Mesenchymal stem cell (in vitro differentiated cells and primary cell): ENCODE measurements around the gene KISS1.
A peak's percentile ranks its signal among the peaks of the same experiment; 100 is the strongest.

Source experiments
- DNase-seq: peaks from one replicate; pipeline ENCODE4 v3.0.0-alpha.2; 2013
- H2AFZ ChIP-seq: one replicate; pipeline ENCODE4 v1.6.1; 2013; ENCODE audit warnings: low read depth, mild to moderate bottlenecking, control low read depth, inconsistent platforms, low read length, moderate library complexity
- H2AK5ac ChIP-seq: 2 replicates; pipeline ENCODE4 v1.6.1; 2013; ENCODE audit warnings: low read length, moderate library complexity, mild to moderate bottlenecking, inconsistent platforms; ENCODE audit not compliant: severe bottlenecking
- H2BK120ac ChIP-seq: one replicate; pipeline ENCODE4 v1.6.1; 2013; ENCODE audit warnings: low read depth, mild to moderate bottlenecking, inconsistent platforms, low read length, moderate library complexity
- H2BK12ac ChIP-seq, 2 experiments: one replicate each; pipeline ENCODE4 v1.6.1; 2013; ENCODE audit warnings: inconsistent platforms in 2 of 2, low read length in 2 of 2, mild to moderate bottlenecking in 2 of 2, moderate library complexity in 2 of 2, control low read depth in 1 of 2
- H2BK15ac ChIP-seq: one replicate; pipeline ENCODE4 v1.6.1; 2013; ENCODE audit warnings: mild to moderate bottlenecking, low read depth, inconsistent platforms; ENCODE audit not compliant: poor library complexity, severe bottlenecking
- H2BK5ac ChIP-seq: 2 replicates; pipeline ENCODE4 v1.6.1; 2013; ENCODE audit warnings: low read depth, mild to moderate bottlenecking, low read length, control low read depth, inconsistent platforms; ENCODE audit not compliant: poor library complexity, severe bottlenecking
- H3K14ac ChIP-seq, 2 experiments: one replicate each; pipeline ENCODE4 v1.6.1; 2013; ENCODE audit warnings: inconsistent platforms in 2 of 2, low read length in 2 of 2, control low read depth in 1 of 2, mild to moderate bottlenecking in 1 of 2, moderate library complexity in 1 of 2
- H3K18ac ChIP-seq, 2 experiments: one replicate each; pipeline ENCODE4 v1.6.1; 2013; ENCODE audit warnings: inconsistent platforms in 2 of 2, low read length in 2 of 2, control low read depth in 1 of 2, low read depth in 1 of 2, mild to moderate bottlenecking in 1 of 2
- H3K23ac ChIP-seq, 2 experiments: one replicate each; pipeline ENCODE4 v1.6.1; 2013; ENCODE audit warnings: inconsistent platforms in 2 of 2, low read length in 2 of 2, mild to moderate bottlenecking in 2 of 2, moderate library complexity in 2 of 2, control low read depth in 1 of 2
- H3K27ac ChIP-seq: 2 replicates; pipeline ENCODE4 v1.5.1; 2013; ENCODE audit warnings: mild to moderate bottlenecking, moderate library complexity, low read length, control low read depth, inconsistent platforms; ENCODE audit not compliant: poor library complexity, severe bottlenecking
- H3K27me3 ChIP-seq, 2 experiments: 2 replicates each; pipeline versions ENCODE4 v1.6.1 to v1.7.0; 2013; ENCODE audit warnings: low read length in 2 of 2, mild to moderate bottlenecking in 2 of 2, moderate library complexity in 2 of 2, control low read depth in 1 of 2, inconsistent platforms in 1 of 2; ENCODE audit not compliant: control insufficient read depth in 1 of 2, insufficient read depth in 1 of 2
- H3K36me3 ChIP-seq, 2 experiments: 2 replicates each; pipeline versions ENCODE4 v1.6.1 to v1.7.0; 2013; ENCODE audit warnings: low read length in 2 of 2, control low read depth in 1 of 2, inconsistent platforms in 1 of 2, low read depth in 1 of 2, mild to moderate bottlenecking in 1 of 2; ENCODE audit not compliant: insufficient read depth in 2 of 2, control insufficient read depth in 1 of 2
- H3K4ac ChIP-seq, 2 experiments: one replicate each; pipeline ENCODE4 v1.6.1; 2013; ENCODE audit warnings: inconsistent platforms in 2 of 2, low read length in 2 of 2, mild to moderate bottlenecking in 2 of 2, moderate library complexity in 2 of 2, control low read depth in 1 of 2, low read depth in 1 of 2
- H3K4me1 ChIP-seq: 2 replicates; pipeline ENCODE4 v1.6.1; 2013; ENCODE audit warnings: low read depth, low read length, control low read depth; ENCODE audit not compliant: control insufficient read depth, insufficient read depth
- H3K4me2 ChIP-seq: 2 replicates; pipeline ENCODE4 v1.6.1; 2013; ENCODE audit warnings: low read length, mild to moderate bottlenecking, inconsistent platforms; ENCODE audit not compliant: poor library complexity, severe bottlenecking
- H3K4me3 ChIP-seq, 2 experiments: 2 replicates each; pipeline versions ENCODE4 v1.5.1 to v1.7.0; 2013; ENCODE audit warnings: low read length in 2 of 2, mild to moderate bottlenecking in 2 of 2, control low read depth in 1 of 2, low read depth in 1 of 2; ENCODE audit not compliant: insufficient read depth in 1 of 2
- H3K79me1 ChIP-seq: replicated peaks from 2 replicates; pipeline ENCODE4 v1.6.1; 2013; ENCODE audit warnings: mild to moderate bottlenecking, control low read depth, low read length, inconsistent platforms; ENCODE audit not compliant: poor library complexity, severe bottlenecking
- H3K9ac ChIP-seq: 2 replicates; pipeline ENCODE4 v1.7.0; 2013; ENCODE audit warnings: mild to moderate bottlenecking, low read length, moderate library complexity
- H3K9me3 ChIP-seq: 2 replicates; pipeline ENCODE4 v1.7.0; 2013; ENCODE audit warnings: mild to moderate bottlenecking, low read length; ENCODE audit not compliant: control insufficient read depth
- H4K8ac ChIP-seq: one replicate; pipeline ENCODE4 v1.6.1; 2013; ENCODE audit warnings: inconsistent platforms, mild to moderate bottlenecking, low read length, moderate library complexity
- H4K91ac ChIP-seq: one replicate; pipeline ENCODE4 v1.6.1; 2013; ENCODE audit warnings: mild to moderate bottlenecking, low read length, inconsistent platforms
- WGBS: methylation state at CpG from one replicate; pipeline ENCODE4 v1.1.7; 2013; ENCODE audit warnings: mixed read lengths; 5-methylcytosine and 5-hydroxymethylcytosine counted together

The KISS1 gene

DNA sequence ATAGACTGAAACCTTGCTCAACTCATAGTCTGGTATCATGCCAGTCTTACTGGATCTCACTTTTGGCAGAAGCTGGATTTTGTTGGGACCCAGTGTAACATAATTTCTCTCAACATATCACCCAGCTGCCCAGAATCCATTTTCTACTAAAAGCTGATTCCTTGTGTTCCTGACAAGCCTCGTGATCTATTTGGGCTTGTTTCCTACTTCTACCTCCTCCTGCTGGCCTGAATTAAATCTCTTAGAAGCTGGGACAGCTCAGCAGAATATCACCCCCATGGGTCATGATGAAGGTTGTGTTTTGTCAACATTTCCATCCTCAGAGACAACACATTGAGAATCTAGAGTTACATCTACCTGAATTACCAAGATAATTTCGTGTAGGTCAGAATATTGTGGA is 9.8 kb upstream of the KISS1 start:
- 57% methylated on average over 1 of the region's 2 CpGs for WGBS
- Histone ChIP-seq H3K4me1 (peaks cover 9% of the 10 kb centered on the region), H2AK5ac (no peak overlapping the region), H3K4me2 (no peak overlapping the region), H2BK5ac (no peak overlapping the region), H3K79me1 (no peaks in the 10 kb centered on the region), H2AFZ (no peak overlapping the region), H3K27ac (no peak overlapping the region), H4K91ac (no peak overlapping the region), H2BK15ac (no peak overlapping the region), H3K4ac (no peak overlapping the region), H3K14ac (no peak overlapping the region), H3K9me3 (no peaks in the 10 kb centered on the region), H3K4me3 (no peak overlapping the region), H3K9ac (peak overlapping the region; percentile 30), H4K8ac (no peak overlapping the region), H3K27me3 (peaks cover 32 to 54% of the 10 kb centered on the region in 2 experiments), H3K18ac (no peak overlapping the region), H3K23ac (no peak overlapping the region), H2BK12ac (no peak overlapping the region), H2BK120ac (no peak overlapping the region), H3K36me3 (no peaks in the 10 kb centered on the region)
- no peak for DNase-seq

DNA sequence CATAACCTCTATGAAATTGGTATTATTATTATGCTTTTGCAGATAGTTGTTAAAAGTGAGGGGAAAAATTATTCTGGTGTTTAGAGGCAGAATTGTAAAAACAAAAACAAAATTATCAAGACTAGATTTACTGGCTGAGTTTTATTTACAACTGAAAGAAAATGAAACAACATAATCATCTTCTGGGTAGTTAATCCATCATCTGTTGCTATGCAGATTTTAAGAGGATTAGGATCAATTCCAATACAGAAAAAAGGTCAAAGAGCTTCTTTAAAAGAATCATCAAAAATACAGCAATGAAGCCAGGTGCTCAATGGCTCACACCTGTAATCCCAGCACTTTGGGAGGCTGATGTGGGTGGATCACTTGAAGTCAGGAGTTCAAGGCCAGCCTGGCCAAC is 9.2 kb upstream of the KISS1 start:
- Histone ChIP-seq H3K4me1 (peaks cover 9% of the 10 kb centered on the region), H3K27me3 (peaks cover 30 to 54% of the 10 kb centered on the region in 2 experiments), H3K36me3 (no peaks in the 10 kb centered on the region), H2BK120ac (no peak overlapping the region), H3K79me1 (no peaks in the 10 kb centered on the region), H3K4me3 (no peak overlapping the region), H3K9me3 (no peaks in the 10 kb centered on the region), H3K27ac (no peak overlapping the region), H3K23ac (no peak overlapping the region), H3K18ac (no peak overlapping the region), H4K8ac (no peak overlapping the region), H3K4ac (no peak overlapping the region), H2AFZ (no peak overlapping the region), H3K14ac (no peak overlapping the region), H2BK15ac (no peak overlapping the region), H2AK5ac (no peak overlapping the region), H3K4me2 (no peak overlapping the region), H4K91ac (no peak overlapping the region), H2BK12ac (no peak overlapping the region), H2BK5ac (no peak overlapping the region), H3K9ac (no peak overlapping the region)
- no peak for DNase-seq

DNA sequence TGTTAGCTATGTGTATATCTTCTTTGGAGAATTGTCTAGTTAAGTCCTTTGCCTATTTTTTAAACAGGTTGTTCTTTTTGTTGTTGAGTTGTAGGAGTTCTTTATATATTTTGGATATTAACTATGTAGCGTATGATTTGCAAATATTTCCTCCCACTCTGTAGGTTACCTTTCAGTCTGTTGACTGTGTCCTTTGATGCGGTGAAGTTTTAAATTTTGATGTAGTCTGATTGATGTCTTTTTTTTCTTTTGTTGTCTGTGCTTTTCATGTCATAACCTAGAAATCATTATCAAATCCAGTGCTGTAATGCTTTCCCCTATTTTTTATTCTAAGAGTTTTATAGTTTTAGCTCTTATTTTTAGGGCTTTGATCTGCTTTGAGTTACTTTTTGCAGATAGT is 8.7 kb upstream of the KISS1 start:
- no peak overlapping the region for H2AFZ ChIP-seq
- no peaks in the 10 kb centered on the region for H3K9me3 ChIP-seq
- H3K4me1 ChIP-seq, result peaks cover 9% of the 10 kb centered on the region
- peaks cover 26 to 54% of the 10 kb centered on the region in 2 experiments for H3K27me3 ChIP-seq
- no peak overlapping the region for H3K27ac ChIP-seq
- H3K18ac ChIP-seq, result no peak overlapping the region
- no peak for DNase-seq
- H2AK5ac ChIP-seq, result no peak overlapping the region
- no peak overlapping the region for H2BK5ac ChIP-seq
- WGBS, result 100% methylated on average over 1 of the region's 2 CpGs
- H2BK120ac ChIP-seq, result no peak overlapping the region
- H2BK12ac ChIP-seq, result no peak overlapping the region
- no peak overlapping the region for H3K9ac ChIP-seq
- H3K79me1 ChIP-seq, result no peaks in the 10 kb centered on the region
- no peaks in the 10 kb centered on the region for H3K36me3 ChIP-seq
- H3K23ac ChIP-seq, result no peak overlapping the region
- H3K4ac ChIP-seq, result no peak overlapping the region
- H3K4me2 ChIP-seq, result no peak overlapping the region
- no peak overlapping the region for H4K91ac ChIP-seq
- H3K4me3 ChIP-seq, result no peak overlapping the region
- no peak overlapping the region for H4K8ac ChIP-seq
- H3K14ac ChIP-seq, result no peak overlapping the region
- no peak overlapping the region for H2BK15ac ChIP-seq

DNA sequence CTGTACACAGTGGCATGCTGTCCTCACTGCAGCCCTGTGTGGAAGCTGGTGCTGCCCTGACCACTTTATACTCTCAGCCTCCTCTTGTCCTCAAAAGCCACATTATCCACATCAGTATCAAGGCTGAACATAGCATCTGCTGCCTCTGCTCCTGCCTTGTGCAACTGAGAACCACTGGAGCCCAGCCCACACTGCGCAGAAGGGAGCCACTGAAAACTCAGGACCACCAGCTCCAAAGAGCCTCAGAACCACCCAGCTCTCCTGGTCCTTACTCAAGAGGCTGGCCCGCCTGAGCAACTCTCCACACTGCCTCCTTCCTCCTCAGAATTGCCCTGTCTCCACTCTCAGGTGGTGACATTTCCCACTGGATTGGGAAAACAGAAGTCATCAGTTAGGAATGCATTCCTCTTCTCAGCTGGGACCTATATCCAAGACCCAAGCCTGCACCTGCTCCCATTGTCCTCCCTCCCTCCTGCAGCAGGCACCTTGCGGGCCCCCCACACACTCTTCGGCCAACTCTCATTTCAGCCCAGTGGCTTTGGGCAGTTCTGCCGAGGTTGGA is 7.0 kb upstream of the KISS1 start:
- Histone ChIP-seq H3K14ac (no peak overlapping the region), H2BK12ac (no peak overlapping the region), H3K9me3 (no peaks in the 10 kb centered on the region), H3K27me3 (peaks cover 16 to 57% of the 10 kb centered on the region in 2 experiments), H3K23ac (no peak overlapping the region), H3K4me2 (no peak overlapping the region), H2BK5ac (no peak overlapping the region), H2AFZ (no peak overlapping the region), H2BK120ac (no peak overlapping the region), H4K91ac (no peak overlapping the region), H3K79me1 (no peaks in the 10 kb centered on the region), H3K36me3 (no peaks in the 10 kb centered on the region), H3K4ac (no peak overlapping the region), H4K8ac (no peak overlapping the region), H2AK5ac (no peak overlapping the region), H3K18ac (no peak overlapping the region), H3K4me1 (peaks cover 20% of the 10 kb centered on the region), H3K9ac (no peak overlapping the region), H3K27ac (no peak overlapping the region), H2BK15ac (no peak overlapping the region), H3K4me3 (no peak overlapping the region)
- 79% methylated on average over 5 of the region's 5 CpGs for WGBS
- DNase-seq, result no peak
